Adrenal gland (tissue), 5 donors: ENCODE measurements around the gene LRCH1.

Experiments used
- POLR2A ChIP-seq, 2 donors: fragments of 450-650 bp; IDR thresholded peaks; one replicate each; pipeline ENCODE4 v1.6.1; 2017; ENCODE audit warnings: antibody characterized with exemption in 2 of 2, mild to moderate bottlenecking in 2 of 2, moderate library complexity in 1 of 2
- TF ChIP-seq, protein P1 (sequence below), 6 experiments: fragments of 450-650 bp in 4 of 6; fragments of 200-600 bp in 2 of 6; sonication (generic) in 1 of 6; IDR thresholded peaks; 1 replicate in 5 of 6; 2 replicates in 1 of 6; pipeline versions ENCODE4 v1.5.1 to v1.8.0; 2016 to 2021; ENCODE audit warnings: antibody characterized with exemption in 6 of 6, mild to moderate bottlenecking in 2 of 6, moderate library complexity in 1 of 6
- donor health status: DM: no; HTN: no; CAD: no.

DNA sequence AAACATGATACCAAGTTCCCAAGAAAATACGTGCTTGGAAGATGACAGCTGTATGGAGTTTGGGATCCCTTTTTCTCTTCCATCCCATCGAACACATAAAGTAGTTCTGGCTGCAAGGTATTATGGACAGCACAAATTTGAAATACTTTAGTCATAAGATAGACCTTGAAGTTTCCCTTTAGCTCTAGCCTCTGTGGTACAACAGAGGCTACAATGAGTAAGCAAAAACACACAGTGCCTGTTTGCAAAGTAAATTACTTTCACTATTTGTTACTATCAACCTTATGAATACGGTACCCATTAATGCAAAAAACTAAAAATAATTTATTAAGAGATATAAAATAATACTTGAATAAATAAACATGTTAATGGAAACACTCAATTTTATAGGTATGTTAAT, 21.0 kb upstream of the LRCH1 start:
- TF ChIP-seq, protein P1, sequence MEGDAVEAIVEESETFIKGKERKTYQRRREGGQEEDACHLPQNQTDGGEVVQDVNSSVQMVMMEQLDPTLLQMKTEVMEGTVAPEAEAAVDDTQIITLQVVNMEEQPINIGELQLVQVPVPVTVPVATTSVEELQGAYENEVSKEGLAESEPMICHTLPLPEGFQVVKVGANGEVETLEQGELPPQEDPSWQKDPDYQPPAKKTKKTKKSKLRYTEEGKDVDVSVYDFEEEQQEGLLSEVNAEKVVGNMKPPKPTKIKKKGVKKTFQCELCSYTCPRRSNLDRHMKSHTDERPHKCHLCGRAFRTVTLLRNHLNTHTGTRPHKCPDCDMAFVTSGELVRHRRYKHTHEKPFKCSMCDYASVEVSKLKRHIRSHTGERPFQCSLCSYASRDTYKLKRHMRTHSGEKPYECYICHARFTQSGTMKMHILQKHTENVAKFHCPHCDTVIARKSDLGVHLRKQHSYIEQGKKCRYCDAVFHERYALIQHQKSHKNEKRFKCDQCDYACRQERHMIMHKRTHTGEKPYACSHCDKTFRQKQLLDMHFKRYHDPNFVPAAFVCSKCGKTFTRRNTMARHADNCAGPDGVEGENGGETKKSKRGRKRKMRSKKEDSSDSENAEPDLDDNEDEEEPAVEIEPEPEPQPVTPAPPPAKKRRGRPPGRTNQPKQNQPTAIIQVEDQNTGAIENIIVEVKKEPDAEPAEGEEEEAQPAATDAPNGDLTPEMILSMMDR (IDR thresholded peaks at IDR 0.05) = no peak
- no peak for TF ChIP-seq POLR2A (IDR thresholded peaks at IDR 0.05)
